Neural crest cell (in vitro differentiated cells): Measurements from ENCODE around the gene SRGAP3. TPM values are rescaled to one million over a fixed set of nuclear protein-coding genes. Genes with fewer than 3 reads are reported as not detected.

ENCODE experiments used
- DNase-seq: peaks from one replicate; pipeline ENCODE4 v3.0.0; 2021; ENCODE audit warnings: low read depth, mixed read lengths, low spot score
- H3K27ac Mint-ChIP-seq: one replicate; pipeline ENCODE4 v1.8.0; 2021; ENCODE audit warnings: mild to moderate bottlenecking, mixed read lengths; ENCODE audit not compliant: unreplicated experiment
- H3K27me3 Mint-ChIP-seq: 2 replicates; pipeline ENCODE4 v1.8.0; 2021; ENCODE audit warnings: low read depth, mild to moderate bottlenecking, mixed read lengths
- H3K36me3 Mint-ChIP-seq: 2 replicates; pipeline ENCODE4 v1.8.0; 2021; ENCODE audit warnings: low read depth, mild to moderate bottlenecking, mixed read lengths
- H3K4me1 Mint-ChIP-seq: 2 replicates; pipeline ENCODE4 v1.8.0; 2021; ENCODE audit warnings: mixed read lengths
- H3K4me3 Mint-ChIP-seq: one replicate; pipeline ENCODE4 v1.8.0; 2021; ENCODE audit warnings: mild to moderate bottlenecking, mixed read lengths
- H3K9me3 Mint-ChIP-seq: 2 replicates; pipeline ENCODE4 v1.8.0; 2021; ENCODE audit warnings: mixed read lengths
- total RNA-seq: library from RNA; stranded (reverse); gene quantifications from 2 replicates; pipeline ENCODE4 v1.2.1, GENCODE V29; 2021
- TF ChIP-seq, protein P1 (sequence below): fragments of 200-600 bp; sonication (generic); conservative IDR thresholded peaks from 2 replicates; pipeline ENCODE4 v1.5.0; 2021; ENCODE audit warnings: antibody characterized with exemption, mild to moderate bottlenecking

Gene SRGAP3
- total RNA-seq, 1 donor from 2014 or later = 58.4 TPM

DNA sequence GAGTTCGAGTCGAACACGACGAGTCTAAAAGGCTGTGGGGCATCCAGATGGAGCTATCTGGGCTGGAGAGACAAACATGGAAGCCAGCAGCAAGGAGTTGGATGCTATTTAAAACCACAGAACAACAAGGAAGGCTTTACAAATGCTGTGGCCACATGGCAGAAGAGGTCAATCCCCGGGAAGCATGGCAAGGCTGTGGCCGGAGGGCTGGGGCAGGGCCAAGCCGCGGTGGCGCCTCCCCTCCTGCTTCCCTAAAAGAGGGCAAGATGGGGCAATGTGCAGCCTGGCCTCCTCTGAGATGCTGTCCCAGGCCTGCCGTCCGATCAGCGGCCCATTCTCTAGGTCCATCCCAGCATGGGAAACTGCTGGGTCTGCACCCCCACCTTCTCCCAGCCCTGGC, 139.1 kb downstream of the SRGAP3 start:
- H3K4me3 Mint-ChIP-seq = no peak overlapping the region
- H3K27me3 Mint-ChIP-seq = no peaks in the 10 kb centered on the region
- H3K4me1 Mint-ChIP-seq = peaks cover 29% of the 10 kb centered on the region
- peaks cover 3% of the 10 kb centered on the region for H3K9me3 Mint-ChIP-seq
- TF ChIP-seq, protein P1, sequence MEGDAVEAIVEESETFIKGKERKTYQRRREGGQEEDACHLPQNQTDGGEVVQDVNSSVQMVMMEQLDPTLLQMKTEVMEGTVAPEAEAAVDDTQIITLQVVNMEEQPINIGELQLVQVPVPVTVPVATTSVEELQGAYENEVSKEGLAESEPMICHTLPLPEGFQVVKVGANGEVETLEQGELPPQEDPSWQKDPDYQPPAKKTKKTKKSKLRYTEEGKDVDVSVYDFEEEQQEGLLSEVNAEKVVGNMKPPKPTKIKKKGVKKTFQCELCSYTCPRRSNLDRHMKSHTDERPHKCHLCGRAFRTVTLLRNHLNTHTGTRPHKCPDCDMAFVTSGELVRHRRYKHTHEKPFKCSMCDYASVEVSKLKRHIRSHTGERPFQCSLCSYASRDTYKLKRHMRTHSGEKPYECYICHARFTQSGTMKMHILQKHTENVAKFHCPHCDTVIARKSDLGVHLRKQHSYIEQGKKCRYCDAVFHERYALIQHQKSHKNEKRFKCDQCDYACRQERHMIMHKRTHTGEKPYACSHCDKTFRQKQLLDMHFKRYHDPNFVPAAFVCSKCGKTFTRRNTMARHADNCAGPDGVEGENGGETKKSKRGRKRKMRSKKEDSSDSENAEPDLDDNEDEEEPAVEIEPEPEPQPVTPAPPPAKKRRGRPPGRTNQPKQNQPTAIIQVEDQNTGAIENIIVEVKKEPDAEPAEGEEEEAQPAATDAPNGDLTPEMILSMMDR = no peak
- H3K27ac Mint-ChIP-seq = no peak overlapping the region
- DNase-seq = no peak
- peaks cover 29% of the 10 kb centered on the region for H3K36me3 Mint-ChIP-seq

DNA sequence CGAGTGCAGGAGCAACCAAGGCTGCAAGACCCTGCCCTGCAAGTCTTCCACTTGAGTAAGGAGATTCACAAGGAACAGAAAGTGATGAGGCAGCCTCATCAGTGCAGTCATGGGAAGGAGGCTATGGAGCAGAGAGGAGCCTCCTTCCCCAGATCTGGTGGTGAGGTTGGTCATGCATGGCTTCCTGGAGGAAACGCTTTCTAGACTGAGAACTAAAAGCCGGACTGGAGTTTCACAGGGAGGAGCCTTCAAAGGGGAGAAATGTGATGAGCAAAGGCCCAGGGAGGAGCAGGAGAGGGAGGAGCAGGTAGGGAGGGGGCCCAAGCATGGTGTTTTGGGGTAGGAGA, 139.9 kb downstream of the SRGAP3 start:
- no peak for DNase-seq
- peaks cover 33% of the 10 kb centered on the region for H3K4me1 Mint-ChIP-seq
- H3K27ac Mint-ChIP-seq = peak overlapping the region; percentile 96

DNA sequence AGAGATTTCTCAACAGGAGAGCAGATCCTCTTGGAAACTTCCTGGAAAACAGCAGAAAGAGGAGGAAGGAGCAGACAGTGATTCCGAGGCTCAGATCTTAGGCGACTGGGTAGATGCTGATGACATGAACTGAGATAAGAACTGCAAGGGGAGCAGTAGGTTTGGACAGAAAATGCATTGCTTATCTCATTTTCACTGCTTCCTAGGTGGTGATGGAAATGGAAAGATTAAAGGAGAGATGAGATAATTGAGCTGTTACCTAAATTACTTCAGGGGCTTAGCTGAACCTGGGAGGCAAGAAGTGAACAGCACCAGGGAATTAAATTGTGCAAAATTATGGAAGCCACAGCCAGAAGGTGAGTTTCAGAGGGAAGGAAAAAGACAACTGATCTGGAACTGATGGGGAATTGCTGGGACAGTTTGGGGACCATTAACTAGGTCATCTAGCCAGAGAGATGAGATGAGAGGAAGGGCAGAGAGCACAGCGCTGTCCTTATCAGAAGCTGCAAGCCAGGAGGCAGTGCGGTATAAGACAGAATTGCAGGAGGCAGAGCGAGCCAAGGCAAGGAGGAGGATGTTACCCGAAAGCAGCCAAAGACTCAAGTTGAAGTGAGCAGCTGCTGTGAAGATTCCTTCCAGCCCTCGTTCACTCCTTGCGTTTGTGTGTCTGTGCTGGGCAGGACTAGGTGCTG, 140.4 kb downstream of the SRGAP3 start:
- no peaks in the 10 kb centered on the region for H3K27me3 Mint-ChIP-seq
- no peak overlapping the region for H3K4me3 Mint-ChIP-seq
- peak overlapping the region; percentile 27 for H3K27ac Mint-ChIP-seq
- DNase-seq = no peak
- peaks cover 33% of the 10 kb centered on the region for H3K4me1 Mint-ChIP-seq
- TF ChIP-seq, protein P1 = no peak
- H3K9me3 Mint-ChIP-seq = peaks cover 3% of the 10 kb centered on the region
- peaks cover 32% of the 10 kb centered on the region for H3K36me3 Mint-ChIP-seq

More for the DNA sequence above, 139.9 kb downstream of the SRGAP3 start:
- Mint-ChIP-seq H3K4me3 (no peak overlapping the region), H3K9me3 (peaks cover 3% of the 10 kb centered on the region), H3K27me3 (no peaks in the 10 kb centered on the region), H3K36me3 (peaks cover 32% of the 10 kb centered on the region)
- TF ChIP-seq, protein P1 = no peak

DNA sequence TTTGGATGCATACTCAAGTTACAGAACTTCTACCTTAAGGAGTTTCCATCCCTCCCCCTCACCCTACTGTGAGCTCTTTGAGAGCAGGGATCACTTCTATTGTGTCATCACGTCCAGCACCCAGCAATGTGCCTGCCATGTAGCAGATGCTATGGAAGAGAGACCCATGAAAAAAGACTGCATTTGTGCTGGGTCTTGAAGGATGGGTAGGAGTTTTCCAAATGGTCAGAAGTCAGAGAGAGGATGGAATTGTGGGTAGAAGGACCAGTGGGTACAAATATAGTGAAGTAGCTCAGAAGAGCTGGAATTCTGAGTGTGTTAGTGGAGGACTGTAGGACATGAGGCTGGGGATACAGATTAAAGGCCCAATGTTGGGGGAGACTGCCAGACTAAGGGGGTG, 141.7 kb downstream of the SRGAP3 start:
- TF ChIP-seq, protein P1 = no peak
- no peak for DNase-seq
- Mint-ChIP-seq H3K4me3 (no peak overlapping the region), H3K9me3 (peaks cover 3% of the 10 kb centered on the region), H3K4me1 (peaks cover 43% of the 10 kb centered on the region), H3K27me3 (no peaks in the 10 kb centered on the region), H3K27ac (no peak overlapping the region), H3K36me3 (peaks cover 30% of the 10 kb centered on the region)

DNA sequence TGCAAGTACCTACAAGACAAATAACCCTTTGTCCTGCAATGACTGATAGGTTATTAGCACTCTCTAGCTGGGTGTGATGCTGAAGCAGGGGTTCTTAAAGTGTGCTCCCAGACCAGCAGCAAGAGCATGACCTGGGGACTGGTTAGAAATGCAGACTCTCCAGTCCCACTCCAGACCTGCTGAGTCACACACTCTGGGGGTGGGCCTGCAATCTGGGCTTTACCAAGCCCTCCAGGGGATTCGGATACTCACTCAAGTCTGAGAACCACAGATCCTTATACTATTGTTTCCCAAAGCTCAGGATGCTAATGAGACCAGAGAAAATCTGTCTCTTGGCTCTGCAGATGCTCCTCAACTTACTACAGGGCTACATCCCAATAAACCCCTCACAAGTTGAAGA, 144.0 kb downstream of the SRGAP3 start:
- no peak for DNase-seq
- H3K9me3 Mint-ChIP-seq = no peaks in the 10 kb centered on the region
- TF ChIP-seq, protein P1 = no peak
- peaks cover 52% of the 10 kb centered on the region for H3K4me1 Mint-ChIP-seq
- peak overlapping the region; percentile 90 for H3K27ac Mint-ChIP-seq
- no peaks in the 10 kb centered on the region for H3K27me3 Mint-ChIP-seq
- H3K4me3 Mint-ChIP-seq = no peak overlapping the region
- H3K36me3 Mint-ChIP-seq = peaks cover 19% of the 10 kb centered on the region
